K562 (cell line): ENCODE measurements around the gene S100A3. TPM values are rescaled to one million over a fixed set of nuclear protein-coding genes. Genes with fewer than 3 reads are reported as not detected.

ENCODE experiments used
- CREM ChIP-seq: IDR thresholded peaks from 2 replicates; pipeline ENCODE4 v1.6.1; 2014; ENCODE audit warnings: antibody characterized with exemption, low read depth
- ETV1 ChIP-seq: fragments of 450-650 bp; conservative IDR thresholded peaks from 2 replicates; pipeline ENCODE4 v1.6.1; 2016; ENCODE audit warnings: missing genetic modification characterization, control low read depth, low read depth, missing compliant biosample characterization
- ETV5 ChIP-seq: sonication (generic); formaldehyde crosslinking; IDR thresholded peaks from 2 replicates; pipeline ENCODE4 v1.4.0; 2020; ENCODE audit warnings: low read depth, mild to moderate bottlenecking, missing genetic modification reagents
- HMGN3 ChIP-seq: IDR thresholded peaks from 2 replicates; pipeline ENCODE4 v1.6.1; 2011; ENCODE audit warnings: borderline replicate concordance, low read depth, mild to moderate bottlenecking, mixed read lengths, low read length; ENCODE audit not compliant: insufficient read length; ENCODE audit errors: extremely low read depth
- MIER1 ChIP-seq: fragments of 450-650 bp; IDR thresholded peaks from 2 replicates; pipeline ENCODE4 v1.6.1; 2016; ENCODE audit warnings: antibody characterized with exemption, mild to moderate bottlenecking, low read depth
- MYC ChIP-seq, 2 experiments: fragments of 250-450 bp in 1 of 2; sonication (Bioruptor Pico) in 1 of 2; IDR thresholded peaks; 2 replicates each; pipeline versions ENCODE4 v1.5.1 to v1.6.1; 2012 to 2021; ENCODE audit warnings: low read depth in 2 of 2, borderline replicate concordance in 1 of 2, improper control_type of control experiment in 1 of 2, low read length in 1 of 2, mild to moderate bottlenecking in 1 of 2, moderate library complexity in 1 of 2
- NCOA2 ChIP-seq, 2 experiments: fragments of 450-650 bp; IDR thresholded peaks; 2 replicates each; pipeline ENCODE4 v1.6.1; 2018; ENCODE audit warnings: mild to moderate bottlenecking in 2 of 2, moderate library complexity in 1 of 2; ENCODE audit not compliant: partially characterized antibody in 2 of 2
- NFE2L1 ChIP-seq: fragments of 450-650 bp; IDR thresholded peaks from 2 replicates; pipeline ENCODE4 v1.6.1; 2016; ENCODE audit warnings: missing genetic modification characterization, low read depth, mild to moderate bottlenecking, missing compliant biosample characterization, moderate library complexity, borderline replicate concordance
- NR1H2 ChIP-seq: sonication (generic); formaldehyde crosslinking; IDR thresholded peaks from 2 replicates; pipeline ENCODE4 v1.4.0; 2020; ENCODE audit warnings: mild to moderate bottlenecking, missing genetic modification reagents
- POLR2A ChIP-seq: fragments of 450-650 bp; conservative IDR thresholded peaks from 2 replicates; pipeline ENCODE4 v1.6.1; 2016
- RBM17 ChIP-seq: fragments of 200-400 bp; formaldehyde crosslinking; IDR thresholded peaks from 2 replicates; pipeline ENCODE4 v1.6.1; 2017; ENCODE audit warnings: low read depth, mild to moderate bottlenecking, low read length, borderline replicate concordance
- RREB1 ChIP-seq: fragments of 250-450 bp; sonication (Bioruptor Pico); IDR thresholded peaks from 2 replicates; pipeline ENCODE4 v1.4.0; 2020
- ZNF263 ChIP-seq: sonication (generic); formaldehyde crosslinking; IDR thresholded peaks from 2 replicates; pipeline ENCODE4 v1.8.0; 2022; ENCODE audit warnings: mild to moderate bottlenecking, missing genetic modification reagents, borderline replicate concordance
- polyA plus RNA-seq, 8 experiments: library from polyadenylated mRNA; depleted of rRNA in 4 of 8; stranded (reverse) in 5 of 8; unstranded in 3 of 8; fragments of >200 nt; fragmentation: Nextera tagmentation in 2 of 8; fragmentation: Illumina TruSeq in 1 of 8; extraction: Ambion mirVana in 2 of 8; extraction: Trizol in 1 of 8; gene quantifications; 2 replicates each; pipeline versions ENCODE4 v1.2.1 to v1.2.3, GENCODE V29; 2011 to 2014; ENCODE audit warnings: inconsistent platforms in 1 of 8, missing spikeins in 1 of 8
- total RNA-seq, 7 experiments: library from RNA; depleted of rRNA in 6 of 7; stranded (reverse); fragments of >200 nt in 6 of 7; fragmentation: Illumina TruSeq in 2 of 7; extraction: Trizol in 2 of 7; gene quantifications; 2 replicates each; pipeline versions ENCODE4 v1.2.1 to v1.2.3, GENCODE V29; 2011 to 2021; ENCODE audit warnings: low replicate concordance in 1 of 7
- TF ChIP-seq, protein P1 (sequence below), 3 experiments: IDR thresholded peaks in 2 of 3; conservative IDR thresholded peaks in 1 of 3; 2 replicates each; pipeline ENCODE4 v1.5.1; 2011 to 2012; ENCODE audit warnings: low read length in 3 of 3, mild to moderate bottlenecking in 3 of 3, control low read depth in 2 of 3, improper control_type of control experiment in 1 of 3, inconsistent platforms in 1 of 3, low read depth in 1 of 3, mixed read lengths in 1 of 3, moderate library complexity in 1 of 3; ENCODE audit not compliant: insufficient read depth in 2 of 3
- TF ChIP-seq, protein P2 (sequence below): fragments of 450-650 bp; IDR thresholded peaks from 2 replicates; pipeline ENCODE4 v1.6.1; 2016; ENCODE audit warnings: missing biosample characterization, missing genetic modification characterization

Gene S100A3
- total and polyA plus RNA-seq, 9 of the 15 experiments (the other 6 are each of a cell fraction or from before 2014, with no cell fraction given), result 0.08 to 1.7 (median 0.18) TPM; not detected in 4

- TF ChIP-seq RREB1 (CRISPR knock-in tag) (no peak), NFE2L1 (tag) (no peak), MIER1 (no peak), MYC (IDR thresholded peaks at IDR 0.05; ENCODE audit: low read depth, low read length) (no peak), MYC (CRISPR knock-in tag; IDR thresholded peaks at IDR 0.05; ENCODE audit: borderline replicate concordance, low read depth) (peak; percentile 50; the same call in 1 of the 2 replicates), HMGN3 (peak; percentile 79), POLR2A (peak; percentile 60), NCOA2 (IDR thresholded peaks at IDR 0.05; ENCODE audit: partially characterized antibody in 2 of 2) (no peak), ZNF263 (CRISPR knock-in tag) (peak; percentile 74; the same call in 1 of the 2 replicates), NR1H2 (CRISPR knock-in tag) (no peak), ETV5 (CRISPR knock-in tag) (peak; percentile 81), CREM (peak; percentile 78), RBM17 (no peak), ETV1 (peak; percentile 49)
- TF ChIP-seq, protein P1, sequence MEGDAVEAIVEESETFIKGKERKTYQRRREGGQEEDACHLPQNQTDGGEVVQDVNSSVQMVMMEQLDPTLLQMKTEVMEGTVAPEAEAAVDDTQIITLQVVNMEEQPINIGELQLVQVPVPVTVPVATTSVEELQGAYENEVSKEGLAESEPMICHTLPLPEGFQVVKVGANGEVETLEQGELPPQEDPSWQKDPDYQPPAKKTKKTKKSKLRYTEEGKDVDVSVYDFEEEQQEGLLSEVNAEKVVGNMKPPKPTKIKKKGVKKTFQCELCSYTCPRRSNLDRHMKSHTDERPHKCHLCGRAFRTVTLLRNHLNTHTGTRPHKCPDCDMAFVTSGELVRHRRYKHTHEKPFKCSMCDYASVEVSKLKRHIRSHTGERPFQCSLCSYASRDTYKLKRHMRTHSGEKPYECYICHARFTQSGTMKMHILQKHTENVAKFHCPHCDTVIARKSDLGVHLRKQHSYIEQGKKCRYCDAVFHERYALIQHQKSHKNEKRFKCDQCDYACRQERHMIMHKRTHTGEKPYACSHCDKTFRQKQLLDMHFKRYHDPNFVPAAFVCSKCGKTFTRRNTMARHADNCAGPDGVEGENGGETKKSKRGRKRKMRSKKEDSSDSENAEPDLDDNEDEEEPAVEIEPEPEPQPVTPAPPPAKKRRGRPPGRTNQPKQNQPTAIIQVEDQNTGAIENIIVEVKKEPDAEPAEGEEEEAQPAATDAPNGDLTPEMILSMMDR (IDR thresholded peaks at IDR 0.05 in 2 of 3, conservative IDR thresholded peaks at IDR 0.05 in 1 of 3; ENCODE audit: insufficient read depth in 2 of 3, low read depth in 1 of 3, low read length in 3 of 3), result no peak
- TF ChIP-seq, protein P2, sequence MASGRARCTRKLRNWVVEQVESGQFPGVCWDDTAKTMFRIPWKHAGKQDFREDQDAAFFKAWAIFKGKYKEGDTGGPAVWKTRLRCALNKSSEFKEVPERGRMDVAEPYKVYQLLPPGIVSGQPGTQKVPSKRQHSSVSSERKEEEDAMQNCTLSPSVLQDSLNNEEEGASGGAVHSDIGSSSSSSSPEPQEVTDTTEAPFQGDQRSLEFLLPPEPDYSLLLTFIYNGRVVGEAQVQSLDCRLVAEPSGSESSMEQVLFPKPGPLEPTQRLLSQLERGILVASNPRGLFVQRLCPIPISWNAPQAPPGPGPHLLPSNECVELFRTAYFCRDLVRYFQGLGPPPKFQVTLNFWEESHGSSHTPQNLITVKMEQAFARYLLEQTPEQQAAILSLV (tag), result peak; percentile 15; the same call in 1 of the 2 replicates
These were observed 17.6 kb upstream of the S100A3 start (continued) for GRCh38 chr1:153566414-153567371.
